Suprapubic skin (tissue), 4 donors: ENCODE data around the gene RHEX. TPM values are rescaled to one million over a fixed set of nuclear protein-coding genes. Genes with fewer than 3 reads are reported as not detected.

ENCODE experiments used
- DNase-seq, 2 donors: peaks; one replicate each; pipeline ENCODE4 v3.0.0-alpha.2; 2019; ENCODE audit warnings: low spot score in 2 of 2
- H3K27ac ChIP-seq: fragments of 200-600 bp; sonication (generic); one replicate; pipeline ENCODE4 v1.5.1; 2019
- H3K27me3 ChIP-seq: fragments of 200-600 bp; sonication (generic); one replicate; pipeline ENCODE4 v1.5.1; 2019
- H3K36me3 ChIP-seq: fragments of 200-600 bp; sonication (generic); one replicate; pipeline ENCODE4 v1.5.1; 2019
- H3K4me1 ChIP-seq: fragments of 200-600 bp; sonication (generic); one replicate; pipeline ENCODE4 v1.5.1; 2019
- H3K4me3 ChIP-seq: fragments of 200-600 bp; sonication (generic); one replicate; pipeline ENCODE4 v1.5.1; 2019; ENCODE audit warnings: mild to moderate bottlenecking
- H3K9me3 ChIP-seq: fragments of 200-600 bp; sonication (generic); one replicate; pipeline ENCODE4 v1.5.1; 2019
- EP300 ChIP-seq: sonication (generic); formaldehyde crosslinking; IDR thresholded peaks from one replicate; pipeline ENCODE4 v1.6.1; 2017; ENCODE audit warnings: antibody characterized with exemption
- POLR2A ChIP-seq, 2 donors: fragments of 450-650 bp; IDR thresholded peaks; one replicate each; pipeline ENCODE4 v1.6.1; 2017; ENCODE audit warnings: antibody characterized with exemption in 2 of 2, mild to moderate bottlenecking in 2 of 2, moderate library complexity in 2 of 2
- POLR2AphosphoS5 ChIP-seq, 3 donors: sonication (generic); formaldehyde crosslinking; IDR thresholded peaks; one replicate each; pipeline ENCODE4 v1.6.1; 2017; ENCODE audit warnings: antibody characterized with exemption in 3 of 3
- WGBS: methylation state at CpG from one replicate; pipeline ENCODE4 v1.1.5; 2018; 5-methylcytosine and 5-hydroxymethylcytosine counted together
- total RNA-seq, 4 donors: library from RNA; depleted of rRNA; stranded (reverse); fragments of >200 nt; gene quantifications; one replicate each; pipeline ENCODE4 v1.1.0, GENCODE V29; 2016
- TF ChIP-seq, protein P1 (sequence below), 2 donors: fragments of 200-600 bp in 1 of 2; fragments of 450-650 bp in 1 of 2; sonication (generic) in 1 of 2; IDR thresholded peaks; one replicate each; pipeline ENCODE4 v1.5.1; 2016 to 2019; ENCODE audit warnings: antibody characterized with exemption in 2 of 2, mild to moderate bottlenecking in 1 of 2, moderate library complexity in 1 of 2

The RHEX gene
- total RNA-seq, 4 donors from 2014 or later, result 1.2 to 2.8 (median 1.2) TPM; not detected in 1

DNA sequence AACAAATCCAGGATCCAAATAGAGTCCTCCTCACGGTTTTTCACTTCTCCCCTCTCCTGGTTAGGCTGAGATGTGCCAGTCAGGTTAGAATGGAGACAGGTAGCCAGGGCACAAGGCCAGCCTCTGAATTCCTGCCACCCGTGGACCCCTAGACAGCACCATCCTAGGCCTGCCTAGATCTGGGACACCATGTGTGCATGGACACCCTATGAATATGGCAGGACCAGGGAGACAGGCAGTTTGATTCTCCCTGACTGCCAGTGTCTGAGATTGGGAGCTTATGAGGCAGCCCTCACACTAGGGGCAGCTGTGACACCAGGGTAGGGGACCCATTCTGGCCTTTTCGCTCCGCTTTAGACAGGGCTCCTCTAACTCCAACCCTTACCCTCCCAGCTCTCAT is 56.7 kb downstream of the RHEX start:
- H3K36me3 ChIP-seq, result no peaks in the 10 kb centered on the region
- 95% methylated on average over 4 of the region's 4 CpGs for WGBS
- H3K4me3 ChIP-seq, result no peak overlapping the region
- no peak overlapping the region for H3K27ac ChIP-seq
- H3K9me3 ChIP-seq, result no peaks in the 10 kb centered on the region
- TF ChIP-seq POLR2AphosphoS5 (IDR thresholded peaks at IDR 0.05), result no peak
- TF ChIP-seq EP300, result no peak
- TF ChIP-seq POLR2A (IDR thresholded peaks at IDR 0.05), result no peak
- TF ChIP-seq, protein P1, sequence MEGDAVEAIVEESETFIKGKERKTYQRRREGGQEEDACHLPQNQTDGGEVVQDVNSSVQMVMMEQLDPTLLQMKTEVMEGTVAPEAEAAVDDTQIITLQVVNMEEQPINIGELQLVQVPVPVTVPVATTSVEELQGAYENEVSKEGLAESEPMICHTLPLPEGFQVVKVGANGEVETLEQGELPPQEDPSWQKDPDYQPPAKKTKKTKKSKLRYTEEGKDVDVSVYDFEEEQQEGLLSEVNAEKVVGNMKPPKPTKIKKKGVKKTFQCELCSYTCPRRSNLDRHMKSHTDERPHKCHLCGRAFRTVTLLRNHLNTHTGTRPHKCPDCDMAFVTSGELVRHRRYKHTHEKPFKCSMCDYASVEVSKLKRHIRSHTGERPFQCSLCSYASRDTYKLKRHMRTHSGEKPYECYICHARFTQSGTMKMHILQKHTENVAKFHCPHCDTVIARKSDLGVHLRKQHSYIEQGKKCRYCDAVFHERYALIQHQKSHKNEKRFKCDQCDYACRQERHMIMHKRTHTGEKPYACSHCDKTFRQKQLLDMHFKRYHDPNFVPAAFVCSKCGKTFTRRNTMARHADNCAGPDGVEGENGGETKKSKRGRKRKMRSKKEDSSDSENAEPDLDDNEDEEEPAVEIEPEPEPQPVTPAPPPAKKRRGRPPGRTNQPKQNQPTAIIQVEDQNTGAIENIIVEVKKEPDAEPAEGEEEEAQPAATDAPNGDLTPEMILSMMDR (IDR thresholded peaks at IDR 0.05), result no peak
- no peak for DNase-seq
- no peaks in the 10 kb centered on the region for H3K27me3 ChIP-seq
- H3K4me1 ChIP-seq, result peaks cover 15% of the 10 kb centered on the region

DNA sequence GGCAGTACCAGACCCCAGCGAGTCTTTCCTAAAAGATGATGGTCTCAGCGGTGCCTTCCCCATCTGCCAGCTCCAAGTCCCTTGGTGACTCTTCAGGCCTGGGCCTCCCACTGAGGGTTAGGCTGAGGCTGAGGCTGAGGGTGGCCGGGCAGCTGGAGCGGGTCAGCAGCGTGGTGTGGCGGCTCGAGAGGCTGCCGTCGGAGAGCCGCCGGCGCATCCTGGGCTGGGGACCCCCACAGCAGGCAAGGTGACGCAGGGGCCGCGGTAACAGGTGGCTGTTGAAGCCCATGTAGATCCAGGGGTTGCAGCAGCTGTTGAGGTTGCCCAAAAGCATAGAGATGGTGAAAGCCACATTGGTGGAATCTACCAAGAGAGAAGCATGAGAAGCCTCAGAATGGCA is 57.2 kb downstream of the RHEX start:
- DNase-seq, result no peak
- no peaks in the 10 kb centered on the region for H3K36me3 ChIP-seq
- 94% methylated on average over 14 of the region's 15 CpGs for WGBS
- no peaks in the 10 kb centered on the region for H3K9me3 ChIP-seq
- no peak for TF ChIP-seq EP300
- no peak for TF ChIP-seq POLR2AphosphoS5 (IDR thresholded peaks at IDR 0.05)
- TF ChIP-seq, protein P1 (IDR thresholded peaks at IDR 0.05), result no peak
- TF ChIP-seq POLR2A (IDR thresholded peaks at IDR 0.05), result no peak
- no peaks in the 10 kb centered on the region for H3K27me3 ChIP-seq
- no peak overlapping the region for H3K4me3 ChIP-seq
- H3K27ac ChIP-seq, result no peak overlapping the region
- H3K4me1 ChIP-seq, result peaks cover 15% of the 10 kb centered on the region

DNA sequence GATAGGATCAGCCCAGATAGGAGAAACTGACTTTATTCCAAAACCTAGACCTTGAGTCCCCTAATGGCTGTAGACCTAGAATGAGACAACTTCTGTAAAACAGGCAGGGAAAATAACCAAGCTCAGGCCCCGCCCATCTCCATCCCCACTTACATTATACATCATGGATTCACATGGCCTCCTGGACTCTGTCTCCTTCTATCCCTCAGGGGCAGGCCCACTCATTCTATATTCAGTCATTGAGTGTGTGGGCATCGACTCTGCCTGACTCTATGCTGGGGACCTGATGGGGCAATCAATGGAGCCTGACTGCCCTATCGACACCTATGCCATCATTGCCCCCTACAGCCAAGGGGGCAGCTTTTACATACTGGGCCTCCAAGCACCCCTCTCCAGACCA is 57.8 kb downstream of the RHEX start:
- WGBS, result 96% methylated on average over 3 of the region's 3 CpGs
- DNase-seq, result no peak
- H3K36me3 ChIP-seq, result no peaks in the 10 kb centered on the region
- H3K4me1 ChIP-seq, result peaks cover 15% of the 10 kb centered on the region
- no peaks in the 10 kb centered on the region for H3K9me3 ChIP-seq
- no peak overlapping the region for H3K4me3 ChIP-seq
- TF ChIP-seq POLR2AphosphoS5 (IDR thresholded peaks at IDR 0.05), result no peak
- TF ChIP-seq, protein P1 (IDR thresholded peaks at IDR 0.05), result no peak
- no peak for TF ChIP-seq EP300
- TF ChIP-seq POLR2A (IDR thresholded peaks at IDR 0.05), result no peak
- no peaks in the 10 kb centered on the region for H3K27me3 ChIP-seq
- no peak overlapping the region for H3K27ac ChIP-seq

DNA sequence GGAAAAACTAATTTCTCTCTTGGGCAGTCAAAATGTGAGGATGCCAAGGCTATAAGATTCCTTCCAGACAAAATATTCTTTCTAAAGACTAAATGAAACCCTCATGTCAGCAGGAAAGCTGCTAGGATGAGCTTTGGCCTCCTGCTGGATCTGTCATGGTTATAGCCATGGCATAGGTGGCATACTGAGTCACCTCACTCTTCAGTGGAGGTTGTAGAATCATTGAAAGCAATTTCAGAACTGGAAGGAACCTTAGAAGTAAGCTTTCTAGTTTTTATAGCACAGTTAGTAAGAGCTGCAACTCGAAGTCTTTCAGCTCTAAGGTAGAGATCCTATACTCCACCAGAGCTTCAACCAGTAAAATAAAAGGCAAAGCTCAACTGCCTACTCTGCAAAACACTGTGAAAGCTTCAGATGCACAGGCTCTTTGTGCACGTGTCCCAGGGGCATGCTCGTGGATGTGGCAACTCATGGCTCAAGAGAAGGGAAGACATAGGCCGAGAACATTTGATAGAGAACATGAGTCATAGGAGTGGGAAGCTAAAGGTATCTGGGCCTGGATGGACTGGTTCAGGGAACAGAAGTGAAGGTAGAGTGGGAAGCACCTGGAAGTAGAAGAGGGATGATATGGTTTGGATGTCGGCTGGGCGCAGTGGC is 58.4 kb downstream of the RHEX start:
- Histone ChIP-seq H3K36me3 (no peaks in the 10 kb centered on the region), H3K4me1 (peaks cover 13% of the 10 kb centered on the region), H3K27ac (no peak overlapping the region), H3K27me3 (no peaks in the 10 kb centered on the region), H3K9me3 (no peaks in the 10 kb centered on the region), H3K4me3 (no peak overlapping the region)
- no peak for TF ChIP-seq POLR2AphosphoS5 (IDR thresholded peaks at IDR 0.05)
- no peak for TF ChIP-seq EP300
- TF ChIP-seq POLR2A (IDR thresholded peaks at IDR 0.05), result no peak
- WGBS, result 79% methylated on average over 6 of the region's 6 CpGs
- no peak for DNase-seq

DNA sequence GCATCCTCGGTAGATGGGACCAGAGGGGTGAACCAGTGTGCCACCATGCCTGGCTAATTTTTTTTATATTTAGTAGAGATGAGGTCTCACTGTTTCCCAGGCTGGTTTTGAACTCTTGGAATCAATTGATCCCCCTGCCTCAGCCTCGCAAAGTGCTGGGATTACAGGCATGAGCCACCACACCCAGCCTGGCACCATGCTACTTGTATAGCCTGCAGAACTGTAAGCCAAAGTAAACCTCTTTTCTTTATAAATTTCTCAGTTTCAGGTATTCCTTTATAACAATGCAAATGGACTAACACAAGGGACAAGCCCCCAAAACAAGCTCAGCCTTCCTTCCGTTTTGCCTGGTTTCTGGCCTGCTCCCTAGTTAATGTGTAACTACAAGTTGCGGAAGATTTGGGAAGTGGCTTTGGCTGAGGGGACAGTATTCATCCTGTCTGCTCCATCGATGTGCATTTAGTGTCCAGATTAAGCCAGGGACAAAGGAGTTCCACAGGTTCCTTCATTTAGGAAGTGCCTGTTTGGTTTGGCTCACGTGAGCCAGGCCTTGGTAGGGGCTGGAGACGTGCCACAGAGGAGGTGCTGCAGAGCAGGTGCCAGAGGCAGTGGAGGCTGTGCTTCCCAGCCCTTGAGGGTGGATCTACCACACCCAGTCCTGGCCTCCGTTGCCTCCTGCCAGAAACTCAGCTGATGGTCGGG is 59.8 kb downstream of the RHEX start:
- H3K4me1 ChIP-seq, result peaks cover 20% of the 10 kb centered on the region
- no peak overlapping the region for H3K4me3 ChIP-seq
- no peaks in the 10 kb centered on the region for H3K36me3 ChIP-seq
- no peaks in the 10 kb centered on the region for H3K9me3 ChIP-seq
- peaks cover 7% of the 10 kb centered on the region for H3K27me3 ChIP-seq
- no peak overlapping the region for H3K27ac ChIP-seq
- 54% methylated on average over 9 of the region's 9 CpGs for WGBS
- DNase-seq, result no peak
- TF ChIP-seq POLR2A (IDR thresholded peaks at IDR 0.05) (no peak), POLR2AphosphoS5 (IDR thresholded peaks at IDR 0.05) (no peak), EP300 (no peak)
- TF ChIP-seq, protein P1 (IDR thresholded peaks at IDR 0.05), result no peak
